ENCODE measurements around the gene BCOR.

BCOR gene

DNA sequence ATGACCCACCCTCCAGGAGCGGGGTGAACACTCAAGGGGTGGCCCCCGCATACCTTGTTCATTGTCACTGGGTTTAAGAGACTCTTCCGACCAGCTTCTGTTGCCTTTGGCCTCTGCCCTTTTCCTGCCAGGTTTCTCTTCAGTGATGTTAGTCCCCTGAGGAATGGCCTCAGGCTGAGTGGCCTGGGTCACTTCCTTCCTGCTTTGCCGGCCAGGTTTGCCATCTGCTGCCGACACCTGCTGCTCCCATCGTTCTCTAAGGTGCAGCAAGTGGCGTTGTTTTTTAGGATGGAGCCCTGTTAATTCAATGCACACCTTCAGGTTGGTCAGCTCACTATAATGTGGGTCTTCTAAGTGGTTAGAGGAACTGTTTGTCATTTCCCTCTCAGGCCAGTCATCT is 34.2 kb downstream of the BCOR start:
- no peak for DNase-seq (ENCODE audit: low read depth in 2 of 2)

DNA sequence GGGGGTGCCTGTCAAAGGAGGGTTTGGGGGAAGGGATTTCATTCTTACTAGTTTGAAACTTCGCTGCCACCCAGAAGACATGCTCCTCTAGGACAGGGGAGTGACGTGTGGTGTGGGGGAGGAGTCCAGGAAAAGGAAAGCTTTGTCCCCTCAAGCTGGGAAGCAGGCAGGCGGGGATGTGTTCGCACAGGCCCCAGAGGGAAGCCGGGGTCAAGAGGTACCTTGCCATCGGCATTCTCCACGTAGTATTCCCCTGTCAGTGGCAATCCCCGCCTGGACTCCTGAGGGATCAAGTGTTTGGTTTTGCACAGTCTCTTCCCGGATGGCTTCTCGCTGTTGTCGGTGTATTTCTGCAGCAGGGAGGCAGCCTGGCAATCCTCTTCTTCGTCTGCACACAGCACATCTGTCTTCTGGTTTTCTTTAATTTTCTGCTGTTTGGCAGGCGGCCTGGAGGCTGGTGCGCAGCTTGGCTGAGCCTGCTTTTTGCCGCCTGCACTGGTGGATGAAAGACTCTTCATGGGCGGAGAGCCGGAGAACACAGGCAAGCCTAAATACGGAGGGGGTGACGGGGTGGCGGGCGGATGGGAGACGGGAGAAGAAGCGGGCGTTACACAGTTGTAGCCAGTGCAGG is 35.1 kb downstream of the BCOR start:
- no peak for DNase-seq (ENCODE audit: low read depth in 2 of 2)

DNA sequence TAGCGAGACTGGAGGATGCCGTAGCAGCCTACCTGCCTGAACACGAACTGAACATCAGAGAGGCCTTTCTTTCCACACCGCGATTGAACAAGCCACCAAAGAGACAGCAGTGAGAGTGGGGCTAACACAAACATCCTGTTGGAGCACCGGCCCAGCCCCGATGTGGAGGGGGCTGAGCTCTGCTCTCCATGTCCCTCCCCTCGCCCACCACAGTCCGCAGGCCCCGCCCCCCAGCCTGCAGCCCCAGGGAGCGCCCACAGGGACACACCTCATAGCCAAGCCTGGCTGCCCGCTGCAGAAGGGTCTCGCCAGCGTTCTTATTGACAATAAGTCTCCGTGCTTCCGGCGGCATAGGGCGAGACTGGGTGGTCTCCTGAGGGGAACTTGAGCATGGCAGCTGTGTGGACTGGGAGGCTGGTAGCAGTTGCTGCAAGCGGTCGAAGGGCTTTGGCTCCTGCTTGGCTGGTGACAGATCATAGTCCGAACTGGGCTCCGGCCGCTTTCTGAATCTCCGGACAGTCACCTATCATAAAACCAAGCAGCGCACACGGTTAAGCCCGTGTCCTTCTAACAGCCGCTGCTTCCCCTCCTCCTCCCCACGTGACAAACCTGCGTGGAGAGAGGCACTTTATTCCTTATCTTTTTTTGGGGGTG is 35.8 kb downstream of the BCOR start:
- DNase-seq (ENCODE audit: low read depth in 2 of 2) = no peak

DNA sequence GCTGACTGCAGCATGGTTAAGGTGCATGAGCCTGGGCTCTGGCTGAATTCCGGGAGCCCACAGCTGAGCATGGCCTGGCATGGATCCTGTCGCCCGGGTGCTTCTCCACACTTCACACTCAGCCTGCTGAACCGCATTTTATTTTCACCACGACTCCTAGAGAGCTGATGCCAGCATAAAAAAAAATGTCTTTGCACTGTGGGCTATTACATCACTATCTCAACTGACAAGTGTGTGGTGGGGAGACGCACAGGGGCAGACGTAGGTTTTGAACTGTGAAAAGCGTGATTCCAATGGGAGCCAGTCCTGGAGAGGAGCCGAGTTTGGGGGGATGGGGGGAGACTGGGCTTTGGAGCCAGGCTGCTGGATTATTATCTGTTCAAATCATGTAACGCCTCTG is 36.8 kb downstream of the BCOR start:
- DNase-seq (ENCODE audit: low read depth in 2 of 2) = no peak

DNA sequence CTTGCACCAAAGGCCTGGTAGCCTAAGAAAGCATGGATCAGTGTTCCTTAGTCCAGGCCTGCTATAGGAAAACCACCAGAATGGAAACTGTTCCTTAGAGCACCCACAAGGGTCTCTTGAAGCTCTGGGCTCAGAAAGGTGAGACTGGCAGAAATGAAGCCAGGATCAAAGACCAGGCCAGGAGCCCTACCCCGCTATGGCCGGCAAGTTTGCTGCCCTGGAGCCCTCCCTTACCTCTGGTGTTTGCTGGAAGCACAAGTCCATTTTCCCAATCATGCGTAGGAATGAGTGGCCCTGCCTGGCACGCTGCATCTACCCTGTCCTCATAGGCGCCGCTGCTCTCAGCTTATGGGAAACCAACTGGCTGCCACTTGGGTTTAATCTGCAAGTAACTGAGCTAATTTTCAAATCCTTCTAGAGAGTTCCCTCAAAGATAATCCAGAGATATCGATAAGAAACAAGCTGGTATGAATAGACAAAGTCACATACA is 37.4 kb downstream of the BCOR start:
- DNase-seq (ENCODE audit: low read depth in 2 of 2) = no peak

DNA sequence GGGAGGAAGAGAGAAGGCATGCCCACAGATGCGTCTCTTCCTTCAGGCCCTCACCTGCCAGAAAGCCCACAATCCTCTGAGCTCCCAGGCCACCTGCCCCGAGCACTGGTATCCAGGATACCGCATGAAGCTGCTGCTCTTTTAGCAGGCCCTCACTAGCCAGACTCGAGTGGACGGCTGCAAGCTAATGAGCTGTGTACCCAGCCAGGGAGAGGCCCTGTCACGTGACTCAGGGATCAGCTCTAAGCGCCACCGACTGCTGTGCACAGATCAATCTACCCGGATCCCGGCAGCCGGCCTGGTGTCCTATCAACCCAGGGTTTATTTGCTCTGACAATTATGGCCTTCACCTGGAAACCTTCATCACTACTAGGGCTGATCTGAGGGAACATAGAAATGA is 39.0 kb downstream of the BCOR start:
- DNase-seq (ENCODE audit: low read depth in 2 of 2) = no peak

DNA sequence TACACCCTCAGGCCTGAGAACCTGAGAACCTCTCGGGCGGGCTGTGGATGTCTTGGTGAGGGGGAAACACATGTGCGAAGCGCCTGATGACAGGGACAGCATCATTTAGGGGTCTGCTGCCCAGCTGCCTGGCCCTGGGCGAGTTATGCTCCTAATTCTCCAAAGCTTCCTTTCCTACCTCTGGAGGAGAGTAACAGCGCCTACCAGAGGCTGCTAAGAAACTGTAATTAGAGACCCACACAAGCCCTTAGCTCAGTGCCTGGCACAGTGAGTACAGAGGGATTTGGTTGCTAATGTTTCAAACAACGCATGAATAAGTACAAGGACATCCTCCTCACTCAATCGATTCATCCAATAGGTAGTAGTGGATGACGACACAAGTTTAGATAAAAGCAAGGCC is 40.4 kb downstream of the BCOR start:
- DNase-seq (ENCODE audit: low read depth in 2 of 2) = no peak

DNA sequence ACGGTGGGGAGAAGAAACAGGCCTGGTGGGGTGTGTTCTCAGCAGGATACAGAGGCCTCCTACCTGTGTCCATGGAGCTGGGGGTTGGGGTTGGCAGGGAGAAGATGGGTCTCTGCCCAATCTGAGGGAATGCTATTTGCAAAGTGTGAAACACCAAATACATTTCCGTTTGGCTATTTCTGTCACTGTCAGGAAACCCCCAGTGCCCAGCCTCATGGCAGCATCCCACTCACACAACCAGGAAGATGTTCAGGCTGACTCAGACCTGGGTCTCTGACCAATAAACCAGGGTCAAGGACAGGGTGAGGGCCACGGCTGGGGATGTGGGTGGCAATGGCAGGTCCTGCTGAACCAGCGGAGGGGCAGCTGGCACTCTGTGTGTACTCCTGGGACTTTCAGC is 41.3 kb downstream of the BCOR start:
- no peak for DNase-seq (ENCODE audit: low read depth in 2 of 2)

DNA sequence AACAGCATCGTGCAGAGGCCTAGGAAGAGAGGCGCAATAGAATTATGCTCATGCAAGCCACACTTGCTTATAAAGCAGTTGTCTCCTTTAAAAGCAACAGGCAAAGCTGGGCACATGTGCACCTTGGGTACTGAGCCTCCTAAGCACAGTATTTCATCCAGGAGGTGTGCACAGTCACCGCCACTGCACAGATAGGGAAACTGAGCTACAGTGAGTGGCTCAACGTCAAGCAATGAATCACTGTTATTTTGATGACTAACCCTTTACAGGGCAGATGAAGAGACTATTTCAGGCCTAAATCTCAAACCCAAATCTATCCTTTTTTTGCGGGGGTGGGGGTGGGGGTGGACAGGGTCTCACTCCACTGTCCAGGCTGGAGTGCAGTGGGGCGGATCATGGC is 42.3 kb downstream of the BCOR start:
- no peak for DNase-seq (ENCODE audit: low read depth in 2 of 2)

DNA sequence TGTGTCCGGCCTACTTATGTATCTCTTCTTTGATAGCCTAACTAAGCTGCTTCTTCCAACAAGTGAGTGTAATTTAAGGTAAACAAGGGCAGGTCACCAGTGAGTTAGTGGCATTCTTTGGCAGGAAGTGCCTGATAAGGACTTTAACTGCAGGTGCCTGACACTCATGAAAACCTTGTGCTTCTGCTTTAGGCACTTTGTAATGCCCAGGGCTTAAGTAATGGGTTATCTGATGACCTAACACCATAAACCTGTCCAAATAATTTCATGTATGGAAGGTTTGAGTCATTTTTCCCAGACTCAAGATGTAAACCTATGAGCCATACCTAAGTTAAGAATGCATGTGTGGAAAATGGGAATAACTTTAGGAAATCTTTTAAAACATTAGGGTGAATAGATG is 43.0 kb downstream of the BCOR start:
- no peak for DNase-seq (ENCODE audit: low read depth in 2 of 2)

DNA sequence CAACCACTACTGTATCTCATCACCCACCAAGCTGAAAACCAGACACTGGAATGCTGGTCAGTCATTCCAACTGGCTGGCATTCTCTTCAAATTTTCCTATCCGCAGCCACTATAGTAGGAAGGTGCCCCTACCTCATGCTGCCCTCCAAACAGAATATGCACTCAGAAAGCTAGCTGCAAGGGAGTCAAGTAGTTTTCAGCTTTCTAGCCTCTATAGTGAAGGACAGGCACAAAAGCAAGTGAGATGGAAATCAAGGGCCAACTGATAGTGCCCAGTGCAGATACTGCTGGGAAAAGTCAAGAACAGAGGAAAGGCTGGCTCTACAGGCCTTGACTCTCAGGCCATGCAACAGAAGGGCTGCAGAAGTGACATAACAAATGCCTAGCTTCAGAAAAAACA is 47.2 kb downstream of the BCOR start:
- no peak for DNase-seq (ENCODE audit: low read depth in 2 of 2)

DNA sequence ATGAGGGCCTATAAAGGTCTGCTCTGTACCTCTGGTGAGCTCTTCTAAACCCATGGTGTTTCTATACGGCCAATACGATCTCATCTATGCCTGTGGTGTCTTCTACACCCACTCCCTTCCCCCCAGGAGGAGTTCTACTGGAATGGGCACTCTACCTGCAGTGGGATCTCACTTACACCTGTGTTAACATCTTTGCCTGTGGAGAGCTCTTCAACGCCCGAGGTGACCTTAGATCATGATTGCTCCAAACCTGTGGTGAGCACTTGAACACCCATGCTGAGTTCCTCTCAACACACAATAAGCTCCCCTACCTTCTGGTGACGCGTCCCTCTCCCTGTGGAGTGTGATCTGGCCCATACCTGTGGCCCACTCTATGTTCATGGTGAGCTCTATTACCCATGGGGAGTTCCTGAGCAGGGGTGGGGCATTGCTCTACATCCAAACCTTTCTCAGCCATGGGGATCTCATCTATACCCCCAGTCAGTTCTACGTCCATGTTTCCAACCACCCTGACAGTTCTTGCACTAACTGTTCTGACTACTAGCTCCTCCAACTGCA is 48.6 kb downstream of the BCOR start:
- DNase-seq (ENCODE audit: low read depth in 2 of 2) = no peak

DNA sequence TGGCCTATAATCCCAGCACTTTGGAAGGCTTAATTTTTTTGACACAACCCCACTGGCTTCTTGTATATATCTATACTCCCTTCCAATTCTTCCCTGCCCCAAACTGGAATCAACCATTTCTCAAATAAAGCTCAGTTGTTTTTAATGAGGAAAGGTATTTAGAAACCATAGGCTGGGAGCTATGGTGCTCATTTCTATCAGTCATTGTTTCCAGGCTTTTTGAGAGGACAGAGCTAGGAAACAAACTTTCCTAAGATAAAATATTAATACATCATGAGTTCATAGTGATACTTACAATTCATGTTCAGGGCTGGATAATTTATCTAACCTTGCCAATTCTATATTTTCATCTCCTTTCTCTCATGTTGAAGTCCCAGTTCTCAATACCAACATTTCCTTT is 50.3 kb downstream of the BCOR start:
- DNase-seq (ENCODE audit: low read depth in 2 of 2) = no peak

DNA sequence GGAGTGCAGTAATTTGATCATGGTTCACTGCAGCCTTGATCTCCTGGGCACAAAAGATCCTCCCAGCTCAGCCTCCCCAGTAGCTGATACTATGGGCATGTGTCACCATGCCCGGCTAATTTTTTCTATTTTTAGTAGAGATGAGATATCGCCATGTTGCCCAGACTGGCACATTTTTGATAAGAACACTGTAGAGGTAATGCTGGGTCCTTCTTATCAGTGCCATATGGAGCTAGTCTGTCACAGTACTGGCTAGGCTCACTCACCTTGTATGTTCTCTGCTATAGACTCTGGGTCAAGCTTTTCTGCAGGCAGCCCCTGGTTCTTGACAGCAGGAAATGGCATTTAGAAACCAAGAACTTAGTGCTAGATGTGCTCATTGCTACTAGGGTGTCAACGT is 53.9 kb downstream of the BCOR start:
- no peak for DNase-seq (ENCODE audit: low read depth in 2 of 2)

DNA sequence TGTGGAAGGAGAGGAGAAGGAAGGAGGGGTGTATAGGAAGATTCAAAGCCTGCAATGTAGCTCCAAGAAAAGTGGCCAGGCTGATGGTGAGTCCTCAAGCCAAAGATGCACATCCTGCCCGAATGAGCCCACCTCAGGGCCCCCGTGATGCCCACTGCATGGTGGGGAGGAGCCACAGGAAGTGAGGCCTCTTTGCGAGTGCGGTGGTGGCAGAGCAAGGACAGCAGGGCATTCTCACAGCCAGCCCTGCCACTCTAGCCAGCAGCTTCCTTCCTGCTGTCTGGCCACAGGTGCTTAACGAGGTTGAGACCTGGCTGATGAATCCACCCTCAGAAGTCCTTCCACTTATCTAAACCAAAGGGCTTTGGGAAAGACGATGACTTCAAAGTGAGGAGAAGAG is 55.8 kb downstream of the BCOR start:
- no peak for DNase-seq (ENCODE audit: low read depth in 2 of 2)

DNA sequence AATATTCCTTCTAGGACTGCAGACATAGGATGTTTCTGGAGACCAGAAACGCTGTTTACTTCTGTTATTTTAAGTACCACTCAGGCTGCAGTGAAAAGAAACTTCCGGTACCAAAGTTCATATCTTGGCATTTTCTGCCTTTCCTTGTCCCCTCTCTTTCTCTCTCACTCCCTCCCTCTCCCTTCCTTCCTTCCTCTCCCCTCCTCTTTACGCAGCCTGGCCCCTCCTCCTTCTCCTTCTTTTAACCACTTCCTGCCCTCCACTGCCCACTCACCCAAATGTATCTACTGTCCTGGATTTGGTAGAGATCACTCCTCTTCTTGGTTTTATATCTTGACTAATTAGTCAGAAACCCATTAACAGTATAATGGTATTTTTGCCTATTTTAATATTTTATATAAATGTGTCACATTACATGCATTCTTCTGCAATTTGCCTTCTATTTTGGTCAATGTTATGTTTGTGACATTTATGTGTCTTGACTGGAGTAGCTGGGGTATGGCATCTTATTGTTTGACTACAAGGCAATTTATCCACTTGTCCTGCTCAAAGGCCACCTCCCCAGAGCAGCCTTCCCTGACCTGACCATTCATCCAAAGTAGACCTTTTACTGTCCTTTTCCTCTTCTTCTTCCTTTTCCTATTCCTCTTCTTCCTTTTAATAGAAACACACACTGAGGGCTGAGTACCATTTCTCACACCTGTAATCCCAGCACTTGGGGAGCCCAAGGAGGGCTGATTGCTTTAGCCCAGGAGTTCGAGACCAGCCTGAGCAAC is 56.9 kb downstream of the BCOR start:
- DNase-seq (ENCODE audit: low read depth in 2 of 2) = no peak

DNA sequence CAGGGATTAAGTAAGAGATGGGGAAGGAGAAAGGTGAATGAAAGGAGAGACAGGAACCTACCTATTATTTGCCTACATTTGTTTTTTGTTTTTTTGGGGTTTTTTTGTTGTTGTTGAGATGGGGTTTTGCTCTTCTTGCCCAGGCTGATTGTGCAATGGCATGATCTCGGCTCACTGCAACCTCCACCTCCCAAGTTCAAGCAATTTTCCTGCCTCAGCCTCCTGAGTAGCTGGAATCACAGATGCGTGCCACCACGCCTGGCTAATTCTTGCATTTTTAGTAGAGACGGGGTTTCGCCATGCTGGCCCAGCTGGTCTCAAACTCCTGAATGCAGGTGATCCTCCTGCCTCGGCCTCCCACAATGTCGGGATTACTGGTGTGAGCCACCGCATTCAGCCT is 57.9 kb downstream of the BCOR start:
- DNase-seq (ENCODE audit: low read depth in 2 of 2) = no peak

DNA sequence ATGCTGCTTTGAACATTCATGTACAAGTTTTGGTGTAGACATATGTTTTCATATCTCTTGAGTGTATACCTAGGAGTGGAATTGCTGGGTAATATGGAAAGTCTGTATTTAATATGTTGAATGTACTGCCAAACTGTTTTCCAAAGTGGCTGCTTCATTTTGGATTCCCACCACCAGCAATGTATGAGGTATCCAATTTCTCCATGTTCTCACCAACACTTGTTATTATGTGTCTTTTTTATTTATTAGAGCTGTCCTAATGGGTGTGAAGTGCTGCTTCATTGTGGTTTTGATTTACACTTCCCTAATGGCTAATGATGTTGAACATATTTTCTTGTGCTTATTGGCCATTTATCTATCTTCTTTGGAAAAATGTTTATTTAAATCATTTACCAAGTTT is 60.4 kb downstream of the BCOR start:
- DNase-seq (ENCODE audit: low read depth in 2 of 2) = no peak

DNA sequence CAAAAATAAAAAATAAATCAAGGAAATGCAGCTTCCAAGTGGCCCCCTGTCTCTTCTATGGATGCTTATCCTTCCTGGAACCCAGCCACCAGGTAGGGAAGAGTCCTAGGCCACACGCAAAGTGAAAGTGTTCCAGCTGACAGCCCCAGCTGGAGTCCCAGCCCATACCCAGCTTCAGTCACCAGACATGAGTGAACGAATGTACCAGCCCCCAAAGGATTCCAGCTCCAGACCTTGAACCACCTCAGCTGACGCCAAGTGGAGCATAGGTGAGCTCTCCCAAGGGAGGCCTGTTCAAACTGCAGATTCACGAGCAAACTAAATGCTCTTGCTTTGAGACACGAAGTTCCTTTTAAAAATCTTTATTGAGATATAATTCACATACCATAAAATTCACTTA is 62.0 kb downstream of the BCOR start:
- no peak for DNase-seq (ENCODE audit: low read depth in 2 of 2)

DNA sequence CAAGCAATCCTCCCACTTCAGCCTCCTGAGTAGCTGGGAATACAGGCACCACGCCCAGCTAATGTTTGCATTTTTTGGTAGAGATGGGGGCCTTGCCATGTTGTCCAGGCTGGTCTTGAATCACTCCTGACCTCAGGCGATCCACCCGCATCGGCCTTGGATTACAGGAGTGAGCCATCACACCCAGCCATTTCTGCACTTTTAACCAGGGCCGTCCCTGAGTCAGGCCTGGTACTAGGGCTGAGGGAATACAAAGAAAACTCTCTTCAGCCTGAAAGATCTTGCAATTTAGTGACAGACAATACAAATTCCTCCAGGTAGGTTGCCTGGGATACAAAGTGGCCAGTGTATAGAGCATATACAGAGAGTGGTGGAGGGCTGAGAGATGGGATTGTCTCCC is 65.8 kb downstream of the BCOR start:
- DNase-seq (ENCODE audit: low read depth in 2 of 2) = no peak

DNA sequence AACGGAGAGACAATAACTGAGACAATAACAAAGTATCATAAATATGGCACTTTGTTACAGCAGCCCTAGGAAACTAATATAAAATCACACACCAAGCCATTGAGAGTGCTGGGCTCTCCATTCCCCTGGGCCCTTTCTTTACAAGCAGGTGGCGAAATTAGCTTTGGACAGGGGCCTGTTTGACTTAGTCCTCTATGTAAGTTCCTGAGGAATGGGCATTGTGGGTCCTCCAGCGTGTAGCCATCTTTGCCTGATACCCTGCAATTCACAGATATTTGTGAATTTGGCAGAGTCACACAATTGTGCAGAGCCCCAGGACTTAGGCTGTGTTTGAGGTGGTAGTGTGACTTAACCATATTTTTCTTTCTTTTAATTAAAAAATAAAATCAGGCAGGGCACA is 67.6 kb downstream of the BCOR start:
- no peak for DNase-seq (ENCODE audit: low read depth in 2 of 2)

DNA sequence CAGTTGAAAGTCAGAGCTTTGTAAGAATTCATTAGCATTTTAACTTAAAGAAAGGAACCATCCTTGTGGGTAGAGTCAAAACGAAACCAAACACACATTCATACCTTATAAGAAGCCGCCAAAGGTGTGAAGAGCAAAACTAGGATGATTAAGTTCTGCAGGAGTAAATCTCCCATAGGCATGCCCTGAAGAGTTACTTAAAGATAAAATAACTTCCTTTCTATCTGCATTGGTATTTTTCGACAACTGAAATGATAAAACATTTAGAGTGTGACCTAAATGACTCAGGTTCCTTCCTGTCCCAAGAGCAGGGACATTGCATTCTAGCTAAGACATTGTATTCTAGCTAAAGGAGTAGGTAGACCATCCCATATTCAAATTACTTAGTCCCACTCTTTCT is 75.3 kb downstream of the BCOR start:
- no peak for DNase-seq (ENCODE audit: low read depth in 2 of 2)

DNA sequence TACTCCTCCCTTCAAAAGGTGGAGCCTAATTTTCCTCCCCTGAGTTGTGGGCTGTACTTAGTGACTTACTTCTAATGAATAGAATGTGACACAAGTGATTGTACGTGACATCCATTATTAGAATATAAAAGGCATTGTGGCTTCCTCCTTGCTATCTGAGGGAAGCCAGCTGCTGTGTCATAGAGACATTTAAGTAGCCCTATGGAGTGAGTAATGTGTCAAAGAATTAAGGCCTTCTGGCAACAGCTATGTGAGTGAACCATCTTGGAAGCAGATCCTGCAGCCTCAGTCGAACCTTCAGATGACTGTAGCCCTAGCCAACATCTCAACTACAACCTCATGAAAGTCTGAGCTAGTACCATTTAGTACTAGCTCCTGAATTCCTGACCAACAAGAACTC is 76.1 kb downstream of the BCOR start:
- DNase-seq (ENCODE audit: low read depth in 2 of 2) = no peak

Data from stimulated activated CD4-positive, alpha-beta T cell treated with anti-CD3 and anti-CD28 coated beads, Interleukin-1b, Interleukin-23, amount 100 ng/mL, for 1 hour (primary cell).